H9 (cell line): Measurements from ENCODE around the gene TRIO. TPM values are rescaled to one million over a fixed set of nuclear protein-coding genes. Genes with fewer than 3 reads are reported as not detected.

Experiments used
- DNase-seq: peaks from one replicate; pipeline ENCODE4 v3.0.0-alpha.2; 2017
- H2AFZ ChIP-seq: one replicate; pipeline ENCODE4 v1.6.1; 2013; ENCODE audit warnings: mild to moderate bottlenecking, low read length, control low read depth, moderate library complexity
- H2AK5ac ChIP-seq: 2 replicates; pipeline ENCODE4 v1.6.1; 2013; ENCODE audit warnings: low read length, control low read depth, mixed read lengths; ENCODE audit not compliant: insufficient read length
- H2BK120ac ChIP-seq: one replicate; pipeline ENCODE4 v1.6.1; 2013; ENCODE audit warnings: low read depth, mild to moderate bottlenecking, low read length, control low read depth, inconsistent platforms; ENCODE audit not compliant: poor library complexity, severe bottlenecking
- H2BK12ac ChIP-seq: 2 replicates; pipeline ENCODE4 v1.6.1; 2013; ENCODE audit warnings: low read length, control low read depth, mixed read lengths, low read depth; ENCODE audit not compliant: insufficient read length
- H2BK15ac ChIP-seq: 2 replicates; pipeline ENCODE4 v1.6.1; 2013; ENCODE audit warnings: low read depth, low read length, control low read depth
- H2BK20ac ChIP-seq: one replicate; pipeline ENCODE4 v1.6.1; 2013; ENCODE audit warnings: low read depth, mild to moderate bottlenecking, low read length, control low read depth, inconsistent platforms; ENCODE audit not compliant: poor library complexity, severe bottlenecking
- H2BK5ac ChIP-seq: 2 replicates; pipeline ENCODE4 v1.6.1; 2013; ENCODE audit warnings: low read length, control low read depth, mixed read lengths; ENCODE audit not compliant: insufficient read length
- H3K14ac ChIP-seq: 2 replicates; pipeline ENCODE4 v1.6.1; 2013; ENCODE audit warnings: low read length, control low read depth; ENCODE audit not compliant: insufficient read depth
- H3K18ac ChIP-seq: 2 replicates; pipeline ENCODE4 v1.6.1; 2013; ENCODE audit warnings: low read depth, mild to moderate bottlenecking, mixed read lengths, low read length, control low read depth; ENCODE audit not compliant: insufficient read length
- H3K23ac ChIP-seq: 2 replicates; pipeline ENCODE4 v1.6.1; 2013; ENCODE audit warnings: low read length, control low read depth, mixed read lengths, low read depth; ENCODE audit not compliant: insufficient read length
- H3K23me2 ChIP-seq: 2 replicates; pipeline ENCODE4 v1.6.1; 2013; ENCODE audit warnings: low read depth, mild to moderate bottlenecking, mixed read lengths, low read length, control low read depth; ENCODE audit not compliant: insufficient read length, poor library complexity, severe bottlenecking
- H3K27ac ChIP-seq: 2 replicates; pipeline ENCODE4 v1.5.1; 2013; ENCODE audit warnings: low read length, control low read depth, mixed read lengths, low read depth; ENCODE audit not compliant: insufficient read length
- H3K27me3 ChIP-seq: 2 replicates; pipeline ENCODE4 v1.6.1; 2013; ENCODE audit warnings: low read length, control low read depth, inconsistent platforms; ENCODE audit not compliant: insufficient read depth
- H3K4ac ChIP-seq: 2 replicates; pipeline ENCODE4 v1.6.1; 2013; ENCODE audit warnings: low read depth, mild to moderate bottlenecking, control low read depth, inconsistent platforms, low read length, moderate library complexity
- H3K4me1 ChIP-seq: 2 replicates; pipeline ENCODE4 v1.6.1; 2013; ENCODE audit warnings: low read length, control low read depth, inconsistent platforms; ENCODE audit not compliant: insufficient read depth
- H3K4me2 ChIP-seq: 2 replicates; pipeline ENCODE4 v1.6.1; 2013; ENCODE audit warnings: low read length, control low read depth, mixed read lengths; ENCODE audit not compliant: insufficient read length, insufficient read depth
- H3K56ac ChIP-seq: 2 replicates; pipeline ENCODE4 v1.6.1; 2013; ENCODE audit warnings: low read depth, mild to moderate bottlenecking, mixed read lengths, low read length, control low read depth; ENCODE audit not compliant: insufficient read length
- H3K79me1 ChIP-seq: 2 replicates; pipeline ENCODE4 v1.6.1; 2013; ENCODE audit warnings: low read depth, mild to moderate bottlenecking, moderate library complexity, low read length, control low read depth, inconsistent platforms; ENCODE audit not compliant: insufficient read depth, poor library complexity, severe bottlenecking
- H3K79me2 ChIP-seq: 2 replicates; pipeline ENCODE4 v1.6.1; 2013; ENCODE audit warnings: low read length, control low read depth, inconsistent platforms; ENCODE audit not compliant: insufficient read depth
- H3K9ac ChIP-seq: 2 replicates; pipeline ENCODE4 v1.6.1; 2013; ENCODE audit warnings: low read length, control low read depth, mixed read lengths; ENCODE audit not compliant: insufficient read length; ENCODE audit errors: extremely low read depth
- H3K9me3 ChIP-seq: one replicate; pipeline ENCODE4 v1.6.1; 2013; ENCODE audit warnings: low read depth, low read length, inconsistent platforms; ENCODE audit not compliant: control insufficient read depth
- H3T11ph ChIP-seq: one replicate; pipeline ENCODE4 v1.6.1; 2013; ENCODE audit warnings: mild to moderate bottlenecking, low read length, control low read depth, inconsistent platforms
- H4K20me1 ChIP-seq: one replicate; pipeline ENCODE4 v1.6.1; 2013; ENCODE audit not compliant: control insufficient read depth, insufficient read length, insufficient read depth
- H4K5ac ChIP-seq: 2 replicates; pipeline ENCODE4 v1.6.1; 2013; ENCODE audit warnings: low read depth, mild to moderate bottlenecking, mixed read lengths, low read length, control low read depth; ENCODE audit not compliant: insufficient read length
- H4K8ac ChIP-seq: replicated peaks from 2 replicates; pipeline ENCODE4 v1.6.1; 2013; ENCODE audit warnings: low read length, control low read depth, mixed read lengths, low read depth; ENCODE audit not compliant: insufficient read length
- H4K91ac ChIP-seq: 2 replicates; pipeline ENCODE4 v1.6.1; 2013; ENCODE audit warnings: low read depth, mild to moderate bottlenecking, moderate library complexity, mixed read lengths, low read length, control low read depth; ENCODE audit not compliant: insufficient read length
- H3K27ac Mint-ChIP-seq, 3 experiments: 2 replicates in 2 of 3; 3 replicates in 1 of 3; pipeline ENCODE4 v1.8.0; 2020 to 2021; ENCODE audit warnings: mixed read lengths in 3 of 3, mild to moderate bottlenecking in 1 of 3, moderate library complexity in 1 of 3
- H3K27me3 Mint-ChIP-seq: 2 replicates; pipeline ENCODE4 v1.8.0; 2021; ENCODE audit warnings: low read depth, mild to moderate bottlenecking, moderate library complexity, mixed read lengths
- H3K36me3 Mint-ChIP-seq, 3 experiments: 2 replicates in 2 of 3; 3 replicates in 1 of 3; pipeline ENCODE4 v1.8.0; 2020 to 2021; ENCODE audit warnings: low read depth in 3 of 3, mixed read lengths in 3 of 3; ENCODE audit not compliant: insufficient read depth in 1 of 3
- H3K4me1 Mint-ChIP-seq, 2 experiments: 2 replicates each; pipeline ENCODE4 v1.8.0; 2020; ENCODE audit warnings: mixed read lengths in 2 of 2
- H3K4me3 Mint-ChIP-seq, 2 experiments: 2 replicates in 1 of 2; 3 replicates in 1 of 2; pipeline ENCODE4 v1.8.0; 2020 to 2021; ENCODE audit warnings: mild to moderate bottlenecking in 2 of 2, mixed read lengths in 2 of 2, moderate library complexity in 1 of 2
- H3K9me3 Mint-ChIP-seq, 2 experiments: 2 replicates in 1 of 2; 3 replicates in 1 of 2; pipeline ENCODE4 v1.8.0; 2020; ENCODE audit warnings: mild to moderate bottlenecking in 2 of 2, mixed read lengths in 2 of 2, moderate library complexity in 1 of 2
- WGBS: extraction: QIAGEN DNeasy Blood & Tissue Kit; methylation state at CpG from one replicate; pipeline ENCODE4 v1.1.7; 2013; ENCODE audit warnings: missing lambda C conversion rate, low lambda C conversion rate, mixed read lengths; ENCODE audit not compliant: insufficient read length; ENCODE audit errors: extremely low coverage; 5-methylcytosine and 5-hydroxymethylcytosine counted together
- total RNA-seq: library from RNA; stranded (reverse); gene quantifications from 2 replicates; pipeline ENCODE4 v1.2.1, GENCODE V29; 2021
- TF ChIP-seq, protein P1 (sequence below): fragments of 200-600 bp; sonication (generic); conservative IDR thresholded peaks from 3 replicates; pipeline ENCODE4 v1.8.0; 2021; ENCODE audit warnings: antibody characterized with exemption, mild to moderate bottlenecking

The TRIO gene
- total RNA-seq, 1 experiment from 2014 or later: 87.8 TPM

GRCh38 chr5:14547666-14548065 lies 404.5 kb downstream of the TRIO start:
- H4K91ac ChIP-seq: no peak overlapping the region
- H4K20me1 ChIP-seq: no peaks in the 10 kb centered on the region
- H3K4me2 ChIP-seq: no peak overlapping the region
- no CpG with 5 or more reads among the region's 1 CpG for WGBS
- no peak overlapping the region for H3T11ph ChIP-seq
- H2BK120ac ChIP-seq: no peak overlapping the region
- H4K5ac ChIP-seq: no peak overlapping the region
- H3K23me2 ChIP-seq: no peaks in the 10 kb centered on the region
- TF ChIP-seq, protein P1, sequence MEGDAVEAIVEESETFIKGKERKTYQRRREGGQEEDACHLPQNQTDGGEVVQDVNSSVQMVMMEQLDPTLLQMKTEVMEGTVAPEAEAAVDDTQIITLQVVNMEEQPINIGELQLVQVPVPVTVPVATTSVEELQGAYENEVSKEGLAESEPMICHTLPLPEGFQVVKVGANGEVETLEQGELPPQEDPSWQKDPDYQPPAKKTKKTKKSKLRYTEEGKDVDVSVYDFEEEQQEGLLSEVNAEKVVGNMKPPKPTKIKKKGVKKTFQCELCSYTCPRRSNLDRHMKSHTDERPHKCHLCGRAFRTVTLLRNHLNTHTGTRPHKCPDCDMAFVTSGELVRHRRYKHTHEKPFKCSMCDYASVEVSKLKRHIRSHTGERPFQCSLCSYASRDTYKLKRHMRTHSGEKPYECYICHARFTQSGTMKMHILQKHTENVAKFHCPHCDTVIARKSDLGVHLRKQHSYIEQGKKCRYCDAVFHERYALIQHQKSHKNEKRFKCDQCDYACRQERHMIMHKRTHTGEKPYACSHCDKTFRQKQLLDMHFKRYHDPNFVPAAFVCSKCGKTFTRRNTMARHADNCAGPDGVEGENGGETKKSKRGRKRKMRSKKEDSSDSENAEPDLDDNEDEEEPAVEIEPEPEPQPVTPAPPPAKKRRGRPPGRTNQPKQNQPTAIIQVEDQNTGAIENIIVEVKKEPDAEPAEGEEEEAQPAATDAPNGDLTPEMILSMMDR: no peak
- H3K4me1 ChIP-seq: no peaks in the 10 kb centered on the region
- no peak overlapping the region for H3K56ac ChIP-seq
- no peaks in the 10 kb centered on the region for H3K79me2 ChIP-seq
- peaks cover 3% of the 10 kb centered on the region; the same call in 1 of the 2 replicates for H3K27me3 Mint-ChIP-seq
- no peak overlapping the region for H2BK5ac ChIP-seq
- H4K8ac ChIP-seq: no peak overlapping the region
- H2AK5ac ChIP-seq: no peak overlapping the region
- no peaks in the 10 kb centered on the region; a peak in 2 of 5 replicates for H3K9me3 Mint-ChIP-seq
- H3K14ac ChIP-seq: no peak overlapping the region
- no peak overlapping the region for H2BK12ac ChIP-seq
- H3K9ac ChIP-seq: no peak overlapping the region
- no peaks in the 10 kb centered on the region for H3K36me3 Mint-ChIP-seq
- DNase-seq: no peak
- H3K9me3 ChIP-seq: no peaks in the 10 kb centered on the region
- no peak overlapping the region for H2BK15ac ChIP-seq
- no peak overlapping the region for H2BK20ac ChIP-seq
- no peaks in the 10 kb centered on the region for H3K27me3 ChIP-seq
- H3K79me1 ChIP-seq: no peaks in the 10 kb centered on the region
- no peak overlapping the region for H3K23ac ChIP-seq
- H2AFZ ChIP-seq: no peak overlapping the region
- H3K4me3 Mint-ChIP-seq: no peak overlapping the region
- H3K4ac ChIP-seq: no peak overlapping the region
- H3K27ac Mint-ChIP-seq: no peak overlapping the region
- no peak overlapping the region for H3K18ac ChIP-seq
- H3K4me1 Mint-ChIP-seq: no peaks in the 10 kb centered on the region
- no peak overlapping the region for H3K27ac ChIP-seq
